GM18517 (cell line): ENCODE data around the gene PRPF6.
"Not testable (repeated sequence)": the region's sequence is repeated elsewhere in the genome, so short reads cannot be mapped to it uniquely, and the experiment has no call there.

Experiments
- ATAC-seq: cut with Tn5 transposase; IDR thresholded peaks from one replicate; pipeline ENCODE4 v1.9.1; 2021; ENCODE audit warnings: mild to moderate bottlenecking, moderate library complexity; ENCODE audit not compliant: unreplicated experiment

PRPF6 gene

GRCh38 chr20:63959699-63960075 is 21.2 kb upstream of the PRPF6 start:
- ATAC-seq: no peak

- not testable (repeated sequence) for ATAC-seq
Observed at GRCh38 chr20:63960654-63961621, 20.0 kb upstream of the PRPF6 start.

GRCh38 chr20:63961664-63962425 is 19.1 kb upstream of the PRPF6 start:
- ATAC-seq: no peak

GRCh38 chr20:63962426-63963347 is 18.2 kb upstream of the PRPF6 start:
- ATAC-seq: no peak

GRCh38 chr20:63963348-63963741 is 17.6 kb upstream of the PRPF6 start:
- no peak for ATAC-seq

- no peak for ATAC-seq
Observed at GRCh38 chr20:63963784-63964301, 17.1 kb upstream of the PRPF6 start.

GRCh38 chr20:63964412-63964811 is 16.5 kb upstream of the PRPF6 start:
- ATAC-seq: no peak

GRCh38 chr20:63966172-63966943 is 14.6 kb upstream of the PRPF6 start:
- ATAC-seq: no peak

GRCh38 chr20:63966944-63967322 is 14.0 kb upstream of the PRPF6 start:
- ATAC-seq: no peak

- ATAC-seq: no peak
Observed at GRCh38 chr20:63967330-63968135, 13.4 kb upstream of the PRPF6 start.

- ATAC-seq: no peak
Observed at GRCh38 chr20:63968136-63968927, 12.6 kb upstream of the PRPF6 start.

GRCh38 chr20:63968928-63969760 is 11.8 kb upstream of the PRPF6 start:
- ATAC-seq: no peak

GRCh38 chr20:63969838-63970713 is 10.9 kb upstream of the PRPF6 start, which contains the start of gene ZNF512B:
Gene ZNF512B (minus strand): TSS chr20:63969930. CDS start chr20:63967950, 1,980 bp downstream.
- no peak for ATAC-seq

- ATAC-seq: no peak
Observed at GRCh38 chr20:63970714-63971431, 10.1 kb upstream of the PRPF6 start.

GRCh38 chr20:63971960-63972311 is 9.0 kb upstream of the PRPF6 start:
- not testable (repeated sequence) for ATAC-seq
